Activated CD4-positive, CD25-positive, alpha-beta regulatory T cell treated with anti-CD3 and anti-CD28 coated beads, Interleukin-2, amount 50 U/mL, for 72 hours (primary cell): ENCODE measurements around the gene UGP2.
"Not testable (repeated sequence)": the region's sequence is repeated elsewhere in the genome, so short reads cannot be mapped to it uniquely, and the experiment has no call there.

Experiments
- DNase-seq: peaks from one replicate; pipeline ENCODE4 v3.0.0; 2021

Gene UGP2

DNA sequence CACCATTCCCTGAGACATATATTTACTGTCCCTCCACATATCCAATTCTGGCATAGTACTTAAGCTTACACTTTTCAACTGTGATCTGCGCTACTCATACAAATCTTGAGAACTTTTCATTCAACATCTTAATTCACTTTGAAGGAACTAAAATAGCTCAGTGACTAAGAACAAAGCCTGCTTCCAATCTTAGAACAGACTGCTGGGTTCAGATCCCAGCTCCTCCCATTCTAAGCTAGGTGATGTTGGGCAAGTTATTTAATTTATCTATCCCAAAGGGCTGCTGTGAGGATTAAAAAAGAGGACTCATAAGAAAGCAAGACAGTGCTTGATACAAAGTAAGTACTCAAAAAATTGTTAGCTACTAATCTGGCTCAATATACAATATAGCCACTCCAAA is 57.9 kb downstream of the UGP2 start:
- DNase-seq, result no peak

DNA sequence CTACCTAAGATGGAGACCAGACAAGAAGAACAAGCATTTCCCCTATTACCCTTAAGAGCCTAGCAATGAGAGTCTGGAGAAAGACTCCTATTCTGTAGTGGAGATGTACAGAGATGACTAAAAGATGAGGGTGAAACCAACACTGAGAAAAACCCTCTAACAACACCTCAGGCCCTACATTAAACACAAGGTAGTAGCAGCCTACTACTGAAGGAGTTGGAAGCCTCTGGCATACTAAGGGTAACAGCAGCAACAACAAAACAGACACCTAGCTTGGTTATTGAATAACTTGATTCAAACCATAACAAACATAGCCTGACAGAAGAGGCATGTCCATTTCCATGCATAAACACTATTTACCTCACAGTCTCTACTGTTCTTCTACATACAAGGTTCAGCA is 60.5 kb downstream of the UGP2 start:
- DNase-seq, result no peak

DNA sequence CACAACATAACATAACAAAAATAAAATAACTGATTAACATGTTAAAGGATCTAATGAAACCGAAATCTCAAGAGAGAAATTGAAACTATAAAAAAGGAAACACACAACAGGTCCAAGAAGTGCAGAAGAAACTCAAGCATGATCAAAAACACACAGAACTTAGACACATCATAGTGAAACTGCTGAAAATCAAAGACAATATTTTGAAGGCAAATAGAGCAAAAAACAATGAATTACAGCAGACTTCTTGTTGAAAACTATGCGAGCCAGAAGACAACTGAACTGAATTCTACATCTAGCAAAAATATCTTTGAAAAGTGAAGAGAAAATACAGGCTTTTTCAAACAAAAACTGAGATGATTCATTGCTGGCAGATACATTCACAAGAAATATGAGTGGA is 61.3 kb downstream of the UGP2 start:
- DNase-seq, result no peak

DNA sequence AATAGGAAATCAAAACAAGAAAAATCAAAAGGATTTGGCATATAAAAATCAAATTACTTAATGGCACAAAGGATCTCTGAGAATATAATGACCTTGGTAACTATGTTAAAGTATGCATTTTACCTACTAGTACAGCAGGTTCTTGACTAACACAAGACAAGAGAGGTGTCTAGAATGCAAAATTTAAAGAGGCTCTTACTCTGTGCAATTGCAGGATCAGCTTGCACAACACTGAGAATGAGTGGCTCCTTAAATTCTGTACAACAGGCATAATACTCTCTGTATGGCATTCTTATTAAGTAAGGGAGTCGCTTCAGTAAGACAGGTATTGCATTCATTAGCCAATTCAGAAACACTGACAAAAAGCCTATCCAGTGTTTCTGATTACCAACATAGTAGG is 72.6 kb downstream of the UGP2 start:
- DNase-seq, result no peak

DNA sequence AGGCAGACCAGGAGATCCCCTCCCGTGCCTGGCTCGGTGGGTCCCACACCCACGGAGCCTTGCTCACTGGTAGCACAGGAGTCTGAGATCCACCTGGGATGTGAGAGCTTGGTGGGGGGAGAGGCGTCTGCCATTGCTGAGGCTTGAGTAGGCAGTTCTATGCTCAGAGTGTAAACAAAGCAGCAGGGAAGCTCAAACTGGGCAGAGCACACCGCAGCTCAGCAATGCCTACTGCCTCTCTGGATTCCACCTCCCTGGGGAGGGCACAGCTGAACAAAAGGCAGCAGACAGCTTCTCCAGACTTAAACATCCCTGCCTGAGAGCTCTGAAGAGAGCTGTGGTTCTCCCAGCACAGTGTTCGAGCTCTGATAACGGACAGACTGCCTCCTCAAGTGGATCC is 85.1 kb downstream of the UGP2 start:
- DNase-seq, result no peak

DNA sequence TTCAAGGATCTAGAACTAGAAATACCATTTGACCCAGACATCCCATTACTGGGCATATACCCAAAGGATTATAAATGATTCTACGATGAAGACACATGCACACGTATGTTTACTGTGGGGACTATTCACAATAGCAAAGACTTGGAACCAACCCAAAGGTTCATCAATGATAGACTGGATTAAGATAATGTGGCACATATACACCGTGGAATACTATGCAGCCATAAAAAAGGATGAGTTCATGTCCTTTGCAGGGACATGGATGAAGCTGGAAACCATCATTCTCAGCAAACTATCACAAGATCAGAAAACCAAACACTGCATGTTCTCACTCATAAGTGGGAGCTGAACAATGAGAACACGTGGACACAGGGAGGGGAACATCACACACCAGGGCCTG is 90.4 kb downstream of the UGP2 start:
- DNase-seq, result not testable (repeated sequence)
